Smooth muscle cell (in vitro differentiated cells): ENCODE measurements around the gene E2F1. TPM values are rescaled to one million over a fixed set of nuclear protein-coding genes. Genes with fewer than 3 reads are reported as not detected.

Experiments used
- DNase-seq: peaks from one replicate; lab custom pipeline; 2025; ENCODE audit not compliant: unreplicated experiment; lab: John Stamatoyannopoulos, UW
- H2AFZ ChIP-seq: fragments of 200-600 bp; sonication (generic); 2 replicates; pipeline ENCODE4 v1.6.0; 2016; ENCODE audit warnings: antibody characterized with exemption, low read depth, mild to moderate bottlenecking
- H3F3A ChIP-seq: fragments of 200-600 bp; sonication (generic); 2 replicates; pipeline ENCODE4 v1.6.0; 2017; ENCODE audit warnings: antibody characterized with exemption, low read depth
- H3K27ac ChIP-seq: fragments of 200-600 bp; sonication (generic); 2 replicates; pipeline ENCODE4 v1.5.1; 2016; ENCODE audit warnings: low read depth, mild to moderate bottlenecking
- H3K27me3 ChIP-seq: fragments of 200-600 bp; sonication (generic); 2 replicates; pipeline ENCODE4 v1.6.1; 2016; ENCODE audit warnings: low read depth, mild to moderate bottlenecking
- H3K36me3 ChIP-seq: fragments of 200-600 bp; sonication (generic); 2 replicates; pipeline ENCODE4 v1.5.1; 2016; ENCODE audit warnings: low read depth
- H3K4me1 ChIP-seq: fragments of 200-600 bp; sonication (generic); 2 replicates; pipeline ENCODE4 v1.5.1; 2016; ENCODE audit warnings: low read depth
- H3K4me2 ChIP-seq: fragments of 200-600 bp; sonication (generic); 2 replicates; pipeline ENCODE4 v1.6.0; 2016; ENCODE audit warnings: mild to moderate bottlenecking
- H3K4me3 ChIP-seq: fragments of 200-600 bp; sonication (generic); 2 replicates; pipeline ENCODE4 v1.5.1; 2016; ENCODE audit warnings: mild to moderate bottlenecking
- H3K79me2 ChIP-seq: fragments of 200-600 bp; sonication (generic); 2 replicates; pipeline ENCODE4 v1.6.0; 2016; ENCODE audit warnings: low read depth, mild to moderate bottlenecking
- H3K9ac ChIP-seq: fragments of 200-600 bp; sonication (generic); 2 replicates; pipeline ENCODE4 v1.6.0; 2016; ENCODE audit warnings: low read depth
- H3K9me3 ChIP-seq: fragments of 200-600 bp; sonication (generic); replicated peaks from 2 replicates; pipeline ENCODE4 v1.5.1; 2016; ENCODE audit warnings: low read depth
- H4K20me1 ChIP-seq: fragments of 200-600 bp; sonication (generic); 2 replicates; pipeline ENCODE4 v1.6.0; 2016; ENCODE audit warnings: low read depth
- CTCF ChIP-seq: fragments of 200-600 bp; sonication (generic); IDR thresholded peaks from 2 replicates; pipeline ENCODE4 v1.5.1; 2017; ENCODE audit warnings: borderline replicate concordance, mild to moderate bottlenecking, antibody characterized with exemption; ENCODE audit not compliant: insufficient read depth, poor library complexity, severe bottlenecking
- WGBS: methylation state at CpG from one replicate; pipeline ENCODE4 v1.1.7; 2016; ENCODE audit warnings: low lambda C conversion rate; 5-methylcytosine and 5-hydroxymethylcytosine counted together
- polyA plus RNA-seq: library from polyadenylated mRNA; unstranded; fragments of >200 nt; fragmentation: Nextera tagmentation; extraction: Ambion mirVana; gene quantifications from 2 replicates; pipeline ENCODE4 v1.2.1, GENCODE V29; 2016
- total RNA-seq: library from RNA; depleted of rRNA; stranded (reverse); fragments of >200 nt; gene quantifications from 2 replicates; pipeline ENCODE4 v1.2.3, GENCODE V29; 2014

Gene E2F1
- total and polyA plus RNA-seq, 2 experiments from 2014 or later: 5.0 to 19.4 TPM

GRCh38 chr20:33719277-33719988, 33.2 kb upstream of the E2F1 start:
- no peaks in the 10 kb centered on the region for H3K36me3 ChIP-seq
- TF ChIP-seq CTCF: no peak
- no peaks in the 10 kb centered on the region for H3K9me3 ChIP-seq
- peak overlapping the region; percentile 67 for H3K4me3 ChIP-seq
- no peaks in the 10 kb centered on the region for H3K79me2 ChIP-seq
- H3K4me2 ChIP-seq: peak overlapping the region; percentile 85
- no peaks in the 10 kb centered on the region for H3K27me3 ChIP-seq
- H3K27ac ChIP-seq: no peak overlapping the region
- no peaks in the 10 kb centered on the region for H3K4me1 ChIP-seq
- H2AFZ ChIP-seq: peak overlapping the region; percentile 90
- 86% methylated on average over 13 of the region's 13 CpGs for WGBS
- H3K9ac ChIP-seq: no peak overlapping the region
- no peaks in the 10 kb centered on the region for H3F3A ChIP-seq
- no peak for DNase-seq
- H4K20me1 ChIP-seq: no peaks in the 10 kb centered on the region

GRCh38 chr20:33716498-33716897, 30.3 kb upstream of the E2F1 start:
- Histone ChIP-seq H4K20me1 (no peaks in the 10 kb centered on the region), H3K27ac (no peak overlapping the region), H3K4me3 (no peak overlapping the region), H3K36me3 (no peaks in the 10 kb centered on the region), H3K4me2 (no peak overlapping the region), H3K9me3 (no peaks in the 10 kb centered on the region), H3K4me1 (no peaks in the 10 kb centered on the region), H2AFZ (no peak overlapping the region), H3F3A (no peaks in the 10 kb centered on the region), H3K9ac (no peak overlapping the region), H3K79me2 (no peaks in the 10 kb centered on the region), H3K27me3 (no peaks in the 10 kb centered on the region)
- TF ChIP-seq CTCF: no peak
- DNase-seq: no peak
- WGBS: 94% methylated on average over 2 of the region's 2 CpGs

DNA sequence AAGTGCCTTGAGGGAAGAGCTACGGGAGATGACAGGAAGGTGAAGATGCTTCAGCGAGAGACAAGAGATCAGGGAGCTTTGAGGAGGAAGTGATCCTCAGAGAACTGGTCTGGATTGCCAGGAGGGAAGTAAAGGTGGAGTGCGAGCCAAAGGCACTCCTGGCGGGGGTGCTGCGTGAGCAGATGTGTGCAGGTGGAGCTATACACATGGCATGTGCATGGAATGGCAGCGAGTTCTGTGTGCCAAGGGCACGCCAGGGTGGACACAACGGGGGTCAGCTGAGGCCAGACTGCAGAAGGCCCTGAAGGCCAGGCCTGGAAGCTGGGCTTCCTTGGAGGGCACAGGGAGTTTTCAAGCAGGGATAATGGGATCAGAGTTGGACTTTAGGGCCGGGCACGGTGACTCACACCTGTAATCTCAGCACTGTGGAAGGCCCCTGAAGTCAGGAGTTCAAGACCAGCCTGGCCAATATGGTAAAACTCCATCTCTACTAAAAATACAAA, 27.7 kb upstream of the E2F1 start:
- Histone ChIP-seq H3K27ac (no peak overlapping the region), H3K9me3 (no peaks in the 10 kb centered on the region), H3K9ac (no peak overlapping the region), H2AFZ (no peak overlapping the region), H3K4me1 (no peaks in the 10 kb centered on the region), H4K20me1 (no peaks in the 10 kb centered on the region), H3K4me2 (no peak overlapping the region), H3K79me2 (no peaks in the 10 kb centered on the region), H3F3A (no peaks in the 10 kb centered on the region), H3K4me3 (no peak overlapping the region), H3K36me3 (no peaks in the 10 kb centered on the region), H3K27me3 (no peaks in the 10 kb centered on the region)
- 91% methylated on average over 10 of the region's 10 CpGs for WGBS
- no peak for DNase-seq
- TF ChIP-seq CTCF: no peak

DNA sequence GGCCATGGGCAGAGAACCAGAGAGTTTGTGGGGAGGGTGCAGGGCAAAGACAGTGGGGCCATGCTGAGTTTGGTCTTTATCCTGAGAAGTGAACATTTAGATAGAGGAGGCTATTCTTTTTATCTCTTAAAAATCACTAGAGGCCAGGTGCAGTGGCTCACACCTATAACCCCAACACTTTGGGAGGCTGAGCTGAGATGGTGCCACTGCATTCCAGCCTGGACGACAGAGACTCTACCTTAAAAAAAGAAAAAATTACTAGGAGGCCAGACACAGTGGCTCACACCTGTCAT, 25.2 kb upstream of the E2F1 start:
- H2AFZ ChIP-seq: no peak overlapping the region
- H3K36me3 ChIP-seq: no peaks in the 10 kb centered on the region
- H3K4me1 ChIP-seq: no peaks in the 10 kb centered on the region
- H3K27ac ChIP-seq: no peak overlapping the region
- no peak overlapping the region for H3K4me2 ChIP-seq
- H3K9ac ChIP-seq: no peak overlapping the region
- no peaks in the 10 kb centered on the region for H3K9me3 ChIP-seq
- no peaks in the 10 kb centered on the region for H4K20me1 ChIP-seq
- no peak overlapping the region for H3K4me3 ChIP-seq
- TF ChIP-seq CTCF: no peak
- H3F3A ChIP-seq: no peaks in the 10 kb centered on the region
- WGBS: 91% methylated on average over 1 of the region's 1 CpG
- no peaks in the 10 kb centered on the region for H3K79me2 ChIP-seq
- no peaks in the 10 kb centered on the region for H3K27me3 ChIP-seq
- no peak for DNase-seq
